IgD-negative memory B cell (primary cell): Measurements from ENCODE around the gene SETD5. TPM values are rescaled to one million over a fixed set of nuclear protein-coding genes. Genes with fewer than 3 reads are reported as not detected.

Experiments used
- H3K27ac Mint-ChIP-seq, 3 donors: one replicate each; pipeline ENCODE4 v1.8.0; 2020 to 2022; ENCODE audit warnings: mild to moderate bottlenecking in 3 of 3, mixed read lengths in 3 of 3, moderate library complexity in 1 of 3
- H3K27me3 Mint-ChIP-seq: one replicate; pipeline ENCODE4 v1.8.0; 2021; ENCODE audit warnings: mixed read lengths
- H3K36me3 Mint-ChIP-seq: one replicate; pipeline ENCODE4 v1.8.0; 2020; ENCODE audit warnings: mild to moderate bottlenecking, mixed read lengths
- H3K4me1 Mint-ChIP-seq, 3 donors: one replicate each; pipeline ENCODE4 v1.8.0; 2020 to 2022; ENCODE audit warnings: mixed read lengths in 3 of 3, mild to moderate bottlenecking in 1 of 3
- H3K4me3 Mint-ChIP-seq, 4 donors: one replicate each; pipeline ENCODE4 v1.8.0; 2020 to 2022; ENCODE audit warnings: mild to moderate bottlenecking in 4 of 4, mixed read lengths in 4 of 4, moderate library complexity in 3 of 4
- H3K9me3 Mint-ChIP-seq, 3 donors: one replicate each; pipeline ENCODE4 v1.8.0; 2020 to 2021; ENCODE audit warnings: mixed read lengths in 3 of 3, mild to moderate bottlenecking in 1 of 3
- polyA plus RNA-seq: library from polyadenylated mRNA; unstranded; fragments of 300-500 nt; fragmentation: Illumina TruSeq; gene quantifications from one replicate; pipeline ENCODE4 v1.2.3, GENCODE V29; 2021

The SETD5 gene
- polyA plus RNA-seq, 1 donor from 2014 or later: 57.3 TPM

DNA sequence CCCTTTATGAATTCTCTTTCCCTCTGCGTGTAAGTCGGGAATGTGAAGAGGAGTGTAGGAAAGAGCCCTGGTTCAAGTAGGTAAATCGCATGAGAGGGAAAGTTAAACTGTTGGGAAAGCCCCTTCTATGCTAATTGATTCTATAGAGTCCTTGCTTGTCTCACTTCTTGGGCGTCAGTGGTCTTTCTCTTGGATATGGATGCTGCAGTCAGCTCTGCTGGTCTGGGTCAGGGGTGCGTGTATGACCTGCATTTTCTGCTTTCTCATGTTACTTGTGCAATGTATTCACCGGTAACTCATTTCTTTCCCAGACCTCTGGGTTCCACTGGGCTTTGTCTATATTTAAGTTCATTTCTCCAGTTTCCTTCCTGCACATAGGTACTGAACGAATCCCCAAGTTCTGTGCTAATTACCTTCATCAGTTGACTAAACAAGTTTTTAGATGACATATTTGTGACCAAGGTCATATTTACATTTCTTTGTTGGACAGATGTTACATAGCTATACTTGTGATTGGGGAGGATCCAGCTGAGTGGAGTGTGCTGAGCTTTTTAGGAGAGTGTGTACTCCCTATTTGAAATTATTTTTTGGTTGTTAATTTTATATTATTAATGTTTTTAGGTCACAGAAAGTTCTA is 1.4 kb downstream of the SETD5 start:
- no peaks in the 10 kb centered on the region for H3K27me3 Mint-ChIP-seq
- peak overlapping the region; percentile 96 to 100 (median 100) for H3K27ac Mint-ChIP-seq
- H3K36me3 Mint-ChIP-seq: peaks cover 4% of the 10 kb centered on the region
- peak overlapping the region; percentile 88 to 100 (median 98) for H3K4me3 Mint-ChIP-seq
- peaks cover 59 to 63% (median 61%) of the 10 kb centered on the region in 3 donors for H3K4me1 Mint-ChIP-seq
- no peaks in the 10 kb centered on the region for H3K9me3 Mint-ChIP-seq

- Mint-ChIP-seq H3K9me3 (no peaks in the 10 kb centered on the region), H3K27ac (peak overlapping the region in 2 of 3 donors; percentile 100), H3K4me1 (peaks cover 58 to 62% (median 62%) of the 10 kb centered on the region in 3 donors), H3K27me3 (no peaks in the 10 kb centered on the region), H3K36me3 (peaks cover 4% of the 10 kb centered on the region), H3K4me3 (peak overlapping the region; percentile 88 to 100 (median 98))
Measured at GRCh38 chr3:9399337-9399703, 1.9 kb downstream of the SETD5 start.

DNA sequence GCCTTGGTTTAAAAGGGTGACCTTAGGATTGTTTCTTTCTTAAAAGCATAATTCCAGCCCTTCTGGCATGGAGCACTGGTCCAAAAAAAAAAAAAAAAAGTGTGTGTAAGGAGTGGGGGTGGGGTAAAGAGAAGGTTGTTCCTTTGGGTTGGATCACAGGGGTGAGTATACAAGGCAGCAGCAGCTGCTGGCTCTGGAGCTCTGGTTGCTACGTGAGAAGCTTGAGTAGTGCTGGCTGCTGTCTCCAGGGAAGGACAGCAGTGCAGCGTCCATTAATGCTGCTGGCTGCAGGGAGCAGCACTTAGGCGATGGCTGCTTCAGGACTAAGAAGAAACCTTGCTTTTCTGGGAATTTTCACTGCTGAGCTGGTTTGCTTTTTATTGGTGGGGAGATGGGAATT is 2.3 kb downstream of the SETD5 start:
- H3K4me1 Mint-ChIP-seq: peaks cover 57 to 61% (median 60%) of the 10 kb centered on the region in 3 donors
- H3K4me3 Mint-ChIP-seq: peak overlapping the region; percentile 88 to 100 (median 98)
- H3K27ac Mint-ChIP-seq: peak overlapping the region in 2 of 3 donors; percentile 100
- H3K36me3 Mint-ChIP-seq: peaks cover 4% of the 10 kb centered on the region
- no peaks in the 10 kb centered on the region for H3K9me3 Mint-ChIP-seq
- no peaks in the 10 kb centered on the region for H3K27me3 Mint-ChIP-seq

- Mint-ChIP-seq H3K4me3 (peak overlapping the region in 3 of 4 donors; percentile 78 to 100 (median 97)), H3K27me3 (no peaks in the 10 kb centered on the region), H3K36me3 (peaks cover 4% of the 10 kb centered on the region), H3K9me3 (no peaks in the 10 kb centered on the region), H3K27ac (peak overlapping the region in 1 of 3 donors; percentile 67), H3K4me1 (peaks cover 54 to 60% (median 59%) of the 10 kb centered on the region in 3 donors)
Measured at GRCh38 chr3:9400616-9401015, 3.2 kb downstream of the SETD5 start.

- Mint-ChIP-seq H3K36me3 (peaks cover 4% of the 10 kb centered on the region), H3K27me3 (no peaks in the 10 kb centered on the region), H3K4me1 (peaks cover 57 to 62% (median 60%) of the 10 kb centered on the region in 3 donors), H3K27ac (no peak overlapping the region), H3K9me3 (no peaks in the 10 kb centered on the region), H3K4me3 (peak overlapping the region in 3 of 4 donors; percentile 60 to 83 (median 77))
Measured at GRCh38 chr3:9401986-9402385, 4.6 kb downstream of the SETD5 start.

GRCh38 chr3:9402410-9403228 is 5.2 kb downstream of the SETD5 start:
- Mint-ChIP-seq H3K27me3 (no peaks in the 10 kb centered on the region), H3K4me3 (peak overlapping the region in 3 of 4 donors; percentile 41 to 83 (median 60)), H3K9me3 (no peaks in the 10 kb centered on the region), H3K36me3 (peaks cover 4% of the 10 kb centered on the region), H3K4me1 (peaks cover 61 to 68% (median 64%) of the 10 kb centered on the region in 3 donors), H3K27ac (peak overlapping the region in 2 of 3 donors; percentile 55 to 74)

DNA sequence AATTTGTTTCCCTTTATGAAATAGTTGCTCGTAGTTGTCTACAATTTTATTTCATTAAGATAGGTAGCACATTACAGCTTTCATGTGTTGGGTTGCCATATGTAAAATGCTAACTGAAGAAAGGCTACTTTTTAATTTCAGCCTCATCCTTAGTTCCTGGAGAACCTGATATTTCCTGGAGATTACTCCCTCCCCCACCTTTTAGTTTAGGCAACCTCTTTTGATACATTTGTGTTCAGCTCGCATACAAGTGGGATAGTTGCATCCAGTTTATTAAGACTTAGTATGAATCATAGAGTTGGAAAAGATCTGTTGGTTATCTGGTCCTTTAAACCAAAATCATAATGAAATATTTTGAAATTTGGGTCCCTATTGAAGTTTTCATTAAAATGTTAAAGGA is 6.0 kb downstream of the SETD5 start:
- Mint-ChIP-seq H3K9me3 (no peaks in the 10 kb centered on the region), H3K4me3 (no peak overlapping the region), H3K4me1 (peaks cover 65 to 73% (median 66%) of the 10 kb centered on the region in 3 donors), H3K27me3 (no peaks in the 10 kb centered on the region), H3K27ac (no peak overlapping the region), H3K36me3 (peaks cover 4% of the 10 kb centered on the region)

DNA sequence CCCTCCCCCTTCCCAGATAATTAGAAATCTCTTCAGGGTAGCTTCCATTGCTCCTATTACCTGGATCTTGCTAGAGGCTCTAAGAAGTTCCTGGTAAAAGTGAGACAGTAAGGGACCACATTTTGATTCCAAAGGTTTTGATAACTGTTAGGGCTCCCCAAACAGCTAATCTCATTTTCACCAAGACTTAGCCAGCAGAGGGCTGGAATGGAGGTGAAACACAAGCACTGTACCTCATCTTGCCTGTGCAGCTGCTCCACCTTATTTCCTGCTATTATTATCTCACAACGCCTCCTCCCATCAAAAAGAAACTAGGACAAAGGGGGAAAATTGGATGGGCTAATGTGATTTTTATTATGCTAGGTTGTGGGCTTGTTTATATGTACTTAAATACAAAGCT is 7.3 kb downstream of the SETD5 start:
- no peaks in the 10 kb centered on the region for H3K27me3 Mint-ChIP-seq
- no peaks in the 10 kb centered on the region for H3K9me3 Mint-ChIP-seq
- H3K4me3 Mint-ChIP-seq: peak overlapping the region in 3 of 4 donors; percentile 25 to 85 (median 63)
- peaks cover 56 to 73% (median 65%) of the 10 kb centered on the region in 3 donors for H3K4me1 Mint-ChIP-seq
- peaks cover 4% of the 10 kb centered on the region for H3K36me3 Mint-ChIP-seq
- H3K27ac Mint-ChIP-seq: peak overlapping the region in 2 of 3 donors; percentile 12 to 59

- no peaks in the 10 kb centered on the region for H3K27me3 Mint-ChIP-seq
- H3K4me3 Mint-ChIP-seq: peak overlapping the region in 3 of 4 donors; percentile 4 to 66 (median 48)
- H3K36me3 Mint-ChIP-seq: peaks cover 6% of the 10 kb centered on the region
- H3K27ac Mint-ChIP-seq: peak overlapping the region; percentile 2 to 71 (median 67)
- peaks cover 57 to 73% (median 65%) of the 10 kb centered on the region in 3 donors for H3K4me1 Mint-ChIP-seq
- H3K9me3 Mint-ChIP-seq: no peaks in the 10 kb centered on the region
Measured at GRCh38 chr3:9405756-9406155, 8.3 kb downstream of the SETD5 start.

- Mint-ChIP-seq H3K36me3 (peaks cover 6% of the 10 kb centered on the region), H3K4me3 (peak overlapping the region; percentile 10 to 93 (median 54)), H3K27ac (peak overlapping the region; percentile 62 to 88 (median 71)), H3K9me3 (no peaks in the 10 kb centered on the region), H3K4me1 (peaks cover 53 to 67% (median 54%) of the 10 kb centered on the region in 3 donors), H3K27me3 (no peaks in the 10 kb centered on the region)
Measured at GRCh38 chr3:9406856-9407626, 9.6 kb downstream of the SETD5 start.

- Mint-ChIP-seq H3K27ac (no peak overlapping the region), H3K27me3 (no peaks in the 10 kb centered on the region), H3K4me1 (peaks cover 48 to 62% (median 48%) of the 10 kb centered on the region in 3 donors), H3K36me3 (peaks cover 2% of the 10 kb centered on the region), H3K9me3 (no peaks in the 10 kb centered on the region), H3K4me3 (peak overlapping the region in 1 of 4 donors; percentile 45)
Measured at GRCh38 chr3:9408061-9408460, 10.6 kb downstream of the SETD5 start.

DNA sequence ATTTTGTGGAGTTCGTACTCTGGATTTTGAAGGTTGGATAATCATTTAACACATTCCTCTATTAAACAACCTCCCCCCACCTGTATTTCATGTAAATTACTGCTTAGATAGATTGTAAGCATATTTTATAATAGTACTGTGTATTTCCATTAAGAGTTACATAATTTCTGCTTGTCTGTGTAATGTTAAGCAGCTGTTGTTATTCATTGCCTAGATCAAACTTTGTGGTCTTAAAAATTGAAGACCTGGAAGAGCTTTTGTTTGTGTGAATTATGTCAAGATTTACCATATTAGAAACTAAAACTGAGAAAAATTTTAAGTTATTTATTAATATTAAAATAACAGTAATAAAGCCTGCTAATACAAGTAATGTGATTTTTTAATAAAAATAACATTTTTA is 11.1 kb downstream of the SETD5 start:
- Mint-ChIP-seq H3K4me3 (peak overlapping the region in 1 of 4 donors; percentile 45), H3K4me1 (peaks cover 47 to 61% (median 53%) of the 10 kb centered on the region in 3 donors), H3K27ac (no peak overlapping the region), H3K9me3 (no peaks in the 10 kb centered on the region), H3K36me3 (peaks cover 2% of the 10 kb centered on the region), H3K27me3 (no peaks in the 10 kb centered on the region)

DNA sequence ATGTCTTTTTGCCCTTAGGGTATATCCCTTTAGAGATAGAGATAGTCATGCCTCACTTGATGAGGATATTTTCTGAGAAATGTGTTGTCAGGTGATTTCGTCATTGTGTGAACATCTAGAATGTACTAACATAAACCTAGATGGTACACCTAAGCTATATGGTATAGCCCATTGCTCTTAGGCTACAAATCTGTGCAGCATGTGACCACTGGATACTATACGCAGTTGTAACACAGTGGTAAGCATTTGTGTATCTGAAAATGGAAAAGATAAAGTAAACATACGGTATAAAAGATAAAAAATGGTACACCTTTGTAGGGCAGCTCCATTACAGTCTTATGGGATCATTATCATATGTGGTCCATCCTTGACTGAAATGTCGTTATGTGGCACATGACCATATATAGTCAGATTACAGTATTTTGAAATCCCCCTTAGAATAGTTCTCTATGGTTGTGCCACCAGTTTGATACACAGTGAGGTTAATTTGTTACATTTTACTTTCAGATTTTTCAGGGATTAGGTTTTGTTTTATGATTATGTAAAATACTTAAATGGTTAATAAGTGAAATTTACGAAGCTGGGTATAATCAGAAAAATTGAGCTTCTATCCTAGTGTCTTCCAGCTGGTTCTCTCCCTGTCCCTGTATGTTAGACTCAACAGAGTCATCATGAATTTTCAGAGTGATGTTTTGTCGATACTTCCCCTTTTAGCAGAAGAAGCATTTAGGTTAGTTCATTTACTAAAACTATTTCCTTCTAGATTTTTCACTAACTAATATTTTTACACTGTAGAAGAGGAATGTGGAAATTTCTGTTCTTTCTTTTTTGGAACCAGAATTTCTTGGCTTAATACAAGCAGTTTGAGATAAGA is 12.8 kb downstream of the SETD5 start:
- H3K4me1 Mint-ChIP-seq: peaks cover 46 to 57% (median 52%) of the 10 kb centered on the region in 3 donors
- no peaks in the 10 kb centered on the region for H3K27me3 Mint-ChIP-seq
- H3K4me3 Mint-ChIP-seq: peak overlapping the region in 2 of 4 donors; percentile 56 to 72
- peaks cover 2% of the 10 kb centered on the region for H3K36me3 Mint-ChIP-seq
- no peaks in the 10 kb centered on the region for H3K9me3 Mint-ChIP-seq
- peak overlapping the region; percentile 0 to 84 (median 67) for H3K27ac Mint-ChIP-seq

- Mint-ChIP-seq H3K9me3 (no peaks in the 10 kb centered on the region), H3K4me3 (no peak overlapping the region), H3K27ac (peak overlapping the region in 1 of 3 donors; percentile 31)
Measured at GRCh38 chr3:9411302-9411701, 13.9 kb downstream of the SETD5 start.

More at GRCh38 chr3:9411302-9411701, 13.9 kb downstream of the SETD5 start:
- Mint-ChIP-seq H3K4me1 (peaks cover 39 to 56% (median 46%) of the 10 kb centered on the region in 3 donors), H3K27me3 (no peaks in the 10 kb centered on the region), H3K36me3 (peaks cover 2% of the 10 kb centered on the region)
